Mucosa of descending colon (tissue), 3 donors: ENCODE results near the gene WIPF2. TPM values are rescaled to one million over a fixed set of nuclear protein-coding genes. Genes with fewer than 3 reads are reported as not detected.
"Not testable (repeated sequence)": the region's sequence is repeated elsewhere in the genome, so short reads cannot be mapped to it uniquely, and the experiment has no call there.

Experiments
- ATAC-seq: fragments of 200-7000 bp; cut with Tn5 transposase; one replicate; pipeline ENCODE4 v1.9.1; 2020; ENCODE audit warnings: mild to moderate bottlenecking, moderate library complexity
- DNase-seq, 3 donors: peaks; one replicate each; pipeline ENCODE4 v3.0.0-alpha.2; 2020
- H3K36me3 ChIP-seq: fragments of 200-600 bp; one replicate; pipeline ENCODE4 v1.8.0; 2021; ENCODE audit warnings: low read depth, mild to moderate bottlenecking
- H3K4me1 ChIP-seq: fragments of 200-600 bp; one replicate; pipeline ENCODE4 v1.8.0; 2021; ENCODE audit warnings: low read depth, mild to moderate bottlenecking
- H3K4me3 ChIP-seq: fragments of 200-600 bp; one replicate; pipeline ENCODE4 v1.8.0; 2021; ENCODE audit warnings: mild to moderate bottlenecking
- H3K9me3 ChIP-seq: fragments of 200-600 bp; one replicate; pipeline ENCODE4 v1.8.0; 2021; ENCODE audit warnings: mild to moderate bottlenecking
- CTCF ChIP-seq: fragments of 200-600 bp; IDR thresholded peaks from one replicate; pipeline ENCODE4 v1.8.0; 2022; ENCODE audit warnings: antibody characterized with exemption, mild to moderate bottlenecking
- intact Hi-C, 2 donors: fragments of 100-400 bp; cut with DNase I in 1 of 2; cut with micrococcal nuclease in 1 of 2; formaldehyde crosslinking; loops; one replicate each; pipeline versions ENCODE4 v1.11.0 to v1.11.1; 2022; cut with DNase I, micrococcal nuclease
- total RNA-seq, 3 donors: library from RNA; stranded (reverse); fragmentation: NEBNext Ultra II Directional in 2 of 3; extraction: Animal tissue kit (Norgen Biotek cat#: 25700) in 2 of 3; gene quantifications; one replicate each; pipeline versions ENCODE4 v1.2.1 to v1.2.4, GENCODE V29; 2021 to 2023
- donor health status: DM: no; HTN: no; CAD: no; lungs with moderate emphysema.
- donor health status: DM: no; HTN: no; CAD: no.
- donor health status: DM: no; HTN: yes; CAD: no.

WIPF2 gene
- total RNA-seq, 3 donors from 2014 or later = 41.4 to 56.2 (median 42.8) TPM

GRCh38 chr17:40209404-40210093, 9.6 kb upstream of the WIPF2 start:
- TF ChIP-seq CTCF = no peak
- intact Hi-C loops = no loop called here
- ATAC-seq = no peak

GRCh38 chr17:40213914-40214313, 5.2 kb upstream of the WIPF2 start:
- intact Hi-C loops, H3K36me3 ChIP-seq, H3K4me3 ChIP-seq, H3K9me3 ChIP-seq, H3K4me1 ChIP-seq, DNase-seq, ATAC-seq: not testable (repeated sequence)

More at GRCh38 chr17:40209404-40210093, 9.6 kb upstream of the WIPF2 start:
- no peak for DNase-seq
- no peaks in the 10 kb centered on the region for H3K9me3 ChIP-seq
- H3K4me1 ChIP-seq = no peaks in the 10 kb centered on the region
- H3K36me3 ChIP-seq = no peaks in the 10 kb centered on the region
- no peak overlapping the region for H3K4me3 ChIP-seq

GRCh38 chr17:40218006-40218739, 931 bp upstream of the WIPF2 start:
- no peak for DNase-seq
- H3K36me3 ChIP-seq = no peaks in the 10 kb centered on the region
- H3K9me3 ChIP-seq = no peaks in the 10 kb centered on the region
- ATAC-seq = no peak
- H3K4me3 ChIP-seq = no peak overlapping the region
- TF ChIP-seq CTCF = no peak
- H3K4me1 ChIP-seq = peaks cover 15% of the 10 kb centered on the region
- intact Hi-C loops = no loop called here

- peak; percentile 57 for ATAC-seq
Measured at GRCh38 chr17:40219594-40220338, 662 bp downstream of the WIPF2 start.

GRCh38 chr17:40224718-40225550, 5.8 kb downstream of the WIPF2 start:
- H3K4me3 ChIP-seq = no peak overlapping the region
- no peaks in the 10 kb centered on the region for H3K9me3 ChIP-seq
- H3K36me3 ChIP-seq = no peaks in the 10 kb centered on the region
- no peak for DNase-seq
- H3K4me1 ChIP-seq = peaks cover 15% of the 10 kb centered on the region
- ATAC-seq = no peak
- intact Hi-C loops = no loop called here
- no peak for TF ChIP-seq CTCF

More at GRCh38 chr17:40219594-40220338, 662 bp downstream of the WIPF2 start:
- Histone ChIP-seq H3K4me3 (peak overlapping the region; percentile 40), H3K9me3 (no peaks in the 10 kb centered on the region), H3K36me3 (no peaks in the 10 kb centered on the region), H3K4me1 (peaks cover 15% of the 10 kb centered on the region)
- peak in 1 of 3 donors; percentile 54 for DNase-seq
- TF ChIP-seq CTCF = no peak
- intact Hi-C loops = no loop called here

GRCh38 chr17:40229146-40229545, 10.0 kb downstream of the WIPF2 start:
- ATAC-seq, H3K9me3 ChIP-seq, H3K4me1 ChIP-seq, intact Hi-C loops, H3K36me3 ChIP-seq, DNase-seq, H3K4me3 ChIP-seq: not testable (repeated sequence)
